Endothelial cell of umbilical vein (primary cell): ENCODE results near the gene NSD1. TPM values are rescaled to one million over a fixed set of nuclear protein-coding genes. Genes with fewer than 3 reads are reported as not detected.

Experiments used
- BruUV-seq: library from RNA; stranded (reverse); fragments of 400-500 nt; replicated peaks from 2 replicates; lab custom pipeline; 2021; lab: Mats Ljungman, UMichigan
- CTCF ChIA-PET: fragments of 300-600, 350-600 bp; sonication (Branson Sonifier 250); formaldehyde crosslinking; loops from one replicate; lab custom pipeline; 2021; ENCODE audit warnings: antibody characterized with exemption, inconsistent platforms; lab: Charles Lee
- POLR2A ChIA-PET: fragments of 300-600, 350-600 bp; sonication (Branson Sonifier 250); formaldehyde crosslinking; loops from one replicate; lab custom pipeline; 2021; ENCODE audit warnings: antibody characterized with exemption, inconsistent platforms; lab: Charles Lee
- DNase-seq: peaks from one replicate; pipeline ENCODE4 v3.0.0-alpha.2; 2011; ENCODE audit warnings: low read depth, low spot score
- FAIRE-seq: peaks from 2 replicates; lab custom pipeline; 2011; peaks lifted over from hg19 to GRCh38; lab: Jason Lieb, UNC
- H2AFZ ChIP-seq: 2 replicates; pipeline ENCODE4 v1.6.0; 2012; ENCODE audit warnings: low read depth, low read length, control low read depth, inconsistent platforms
- H3K27ac ChIP-seq: 2 replicates; pipeline ENCODE4 v1.5.1; 2011; ENCODE audit warnings: low read depth, mild to moderate bottlenecking, control low read depth, low read length, moderate library complexity; ENCODE audit not compliant: insufficient read depth
- H3K27me3 ChIP-seq, 2 experiments: 2 replicates each; pipeline versions ENCODE4 v1.6.0 to v1.6.1; 2011; ENCODE audit warnings: low read length in 2 of 2, mixed read lengths in 1 of 2; ENCODE audit not compliant: control insufficient read depth in 2 of 2, insufficient read depth in 2 of 2
- H3K36me3 ChIP-seq, 2 experiments: 2 replicates in 1 of 2; 3 replicates in 1 of 2; pipeline ENCODE4 v1.5.1; 2011; ENCODE audit warnings: low read length in 2 of 2, mild to moderate bottlenecking in 1 of 2, moderate library complexity in 1 of 2; ENCODE audit not compliant: control insufficient read depth in 2 of 2, insufficient read depth in 2 of 2; ENCODE audit errors: extremely low read depth in 1 of 2
- H3K4me1 ChIP-seq: 3 replicates; pipeline ENCODE4 v1.5.1; 2011; ENCODE audit warnings: mild to moderate bottlenecking, low read length; ENCODE audit not compliant: control insufficient read depth, insufficient read depth; ENCODE audit errors: extremely low read depth
- H3K4me2 ChIP-seq: 2 replicates; pipeline ENCODE4 v1.6.1; 2011; ENCODE audit warnings: low read length, control low read depth, mixed read lengths; ENCODE audit not compliant: insufficient read depth
- H3K4me3 ChIP-seq, 3 experiments: fragments of 200-600 bp in 1 of 3; sonication (generic), shearing (Covaris generic) in 1 of 3; replicated peaks in 1 of 3; 2 replicates each; pipeline ENCODE4 v1.5.1; 2011 to 2016; ENCODE audit warnings: control low read depth in 3 of 3, low read length in 3 of 3, mild to moderate bottlenecking in 2 of 3, inconsistent platforms in 1 of 3, low read depth in 1 of 3, moderate library complexity in 1 of 3; ENCODE audit not compliant: insufficient read depth in 1 of 3
- H3K79me2 ChIP-seq: 2 replicates; pipeline ENCODE4 v1.6.0; 2012; ENCODE audit warnings: low read length, inconsistent platforms; ENCODE audit not compliant: control insufficient read depth, insufficient read depth
- H3K9ac ChIP-seq: replicated peaks from 2 replicates; pipeline ENCODE3; 2011; ENCODE audit warnings: low read length, control low read depth; ENCODE audit not compliant: insufficient read depth; ENCODE audit errors: extremely low read depth
- H3K9me1 ChIP-seq: replicated peaks from 3 replicates; pipeline ENCODE4 v1.6.0; 2011; ENCODE audit warnings: mild to moderate bottlenecking, low read length; ENCODE audit not compliant: control insufficient read depth, insufficient read depth; ENCODE audit errors: extremely low read depth
- H3K9me3 ChIP-seq: replicated peaks from 2 replicates; pipeline ENCODE4 v1.5.1; 2012; ENCODE audit warnings: low read length, inconsistent platforms; ENCODE audit not compliant: control insufficient read depth, insufficient read depth
- H4K20me1 ChIP-seq: replicated peaks from 2 replicates; pipeline ENCODE3; 2011; ENCODE audit warnings: mild to moderate bottlenecking, low read length; ENCODE audit not compliant: control insufficient read depth, insufficient read depth; ENCODE audit errors: extremely low read depth
- CTCF ChIP-seq, 2 donors: IDR thresholded peaks; 1 replicate in 1 of 2; 2 replicates in 1 of 2; pipeline ENCODE4 v1.5.1; 2011; ENCODE audit warnings: low read length in 2 of 2, mild to moderate bottlenecking in 2 of 2, moderate library complexity in 2 of 2, control low read depth in 1 of 2, inconsistent platforms in 1 of 2, low read depth in 1 of 2; ENCODE audit not compliant: insufficient read depth in 1 of 2; ENCODE audit errors: extremely low read depth in 1 of 2
- EZH2 ChIP-seq: IDR thresholded peaks from 2 replicates; pipeline ENCODE4 v1.6.1; 2012; ENCODE audit warnings: borderline replicate concordance, low read depth, mild to moderate bottlenecking, moderate library complexity, low read length, inconsistent platforms; ENCODE audit not compliant: severe bottlenecking
- FOS ChIP-seq: IDR thresholded peaks from 2 replicates; pipeline ENCODE4 v1.6.1; 2011; ENCODE audit warnings: mild to moderate bottlenecking, low read length, moderate library complexity, borderline replicate concordance; ENCODE audit not compliant: insufficient read depth
- GATA2 ChIP-seq: IDR thresholded peaks from 2 replicates; pipeline ENCODE4 v1.7.0; 2011; ENCODE audit warnings: low read depth, mild to moderate bottlenecking, moderate library complexity, mixed read lengths, low read length; ENCODE audit not compliant: insufficient read length, insufficient read depth
- JUN ChIP-seq: IDR thresholded peaks from 2 replicates; pipeline ENCODE4 v1.6.1; 2011; ENCODE audit warnings: borderline replicate concordance, low read depth; ENCODE audit not compliant: insufficient read length, insufficient read depth
- MYC ChIP-seq: IDR thresholded peaks from one replicate; pipeline ENCODE4 v1.6.1; 2011; ENCODE audit warnings: mild to moderate bottlenecking, low read depth, low read length
- POLR2A ChIP-seq: IDR thresholded peaks from 2 replicates; pipeline ENCODE4 v1.6.1; 2012; ENCODE audit warnings: low read depth, mild to moderate bottlenecking, control low read depth, low read length
- POLR2AphosphoS5 ChIP-seq: IDR thresholded peaks from 2 replicates; pipeline ENCODE4 v1.6.1; 2012; ENCODE audit warnings: low read depth, mild to moderate bottlenecking, control low read depth, low read length, moderate library complexity; ENCODE audit not compliant: insufficient read depth
- dilution Hi-C: fragments of 300-500 bp; cut with MboI; formaldehyde crosslinking; loops from one replicate; pipeline ENCODE4 v1.15.0; 2019; ENCODE audit warnings: low sequenced_read_pairs; ENCODE audit not compliant: extremely low pct_ligation_motif_present
- intact Hi-C: fragments of 100-400 bp; cut with micrococcal nuclease; formaldehyde crosslinking; loops from one replicate; pipeline ENCODE4 v1.10.0; 2022
- polyA plus RNA-seq, 4 experiments: library from polyadenylated mRNA; depleted of rRNA in 3 of 4; stranded (reverse) in 3 of 4; unstranded in 1 of 4; fragments of >200 nt; gene quantifications; 2 replicates each; pipeline versions ENCODE4 v1.2.1 to v1.2.3, GENCODE V29; 2011 to 2012; ENCODE audit warnings: missing spikeins in 1 of 4
- total RNA-seq: library from RNA; stranded (reverse); gene quantifications from 2 replicates; pipeline ENCODE4 v1.2.3, GENCODE V29; 2021
- TF ChIP-seq, protein P1 (sequence below): IDR thresholded peaks from 2 replicates; pipeline ENCODE4 v1.6.1; 2011; ENCODE audit not compliant: insufficient read depth, insufficient read length

The NSD1 gene
- total and polyA plus RNA-seq, 2 donors (not counting 3 experiments of a cell fraction or from before 2014, with no cell fraction given): 14.4 to 90.4 TPM

GRCh38 chr5:177171961-177172360 lies 38.4 kb downstream of the NSD1 start:
- CTCF ChIA-PET: interaction anchor here (0.5 kb wide), 1 partner anchor 155 kb away, joined by 3 read pairs; no protein-coding TSS in a partner anchor
- Histone ChIP-seq H4K20me1 (no peaks in the 10 kb centered on the region), H3K27me3 (no peaks in the 10 kb centered on the region), H3K79me2 (peaks cover 59% of the 10 kb centered on the region), H3K9me3 (no peaks in the 10 kb centered on the region), H3K9ac (no peak overlapping the region), H3K27ac (no peak overlapping the region), H2AFZ (no peak overlapping the region), H3K4me2 (no peak overlapping the region), H3K9me1 (no peaks in the 10 kb centered on the region), H3K4me3 (no peak overlapping the region), H3K36me3 (peaks cover 2 to 5% of the 10 kb centered on the region in 2 experiments), H3K4me1 (no peaks in the 10 kb centered on the region)
- dilution Hi-C loops (no loop called here), intact Hi-C loops (no loop called here)
- no peak for DNase-seq
- POLR2A ChIA-PET: no interaction called here
- TF ChIP-seq, protein P1, sequence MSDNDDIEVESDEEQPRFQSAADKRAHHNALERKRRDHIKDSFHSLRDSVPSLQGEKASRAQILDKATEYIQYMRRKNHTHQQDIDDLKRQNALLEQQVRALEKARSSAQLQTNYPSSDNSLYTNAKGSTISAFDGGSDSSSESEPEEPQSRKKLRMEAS: no peak
- TF ChIP-seq FOS (no peak), MYC (no peak)
- FAIRE-seq: no peak
- BruUV-seq: no TSS peak

DNA sequence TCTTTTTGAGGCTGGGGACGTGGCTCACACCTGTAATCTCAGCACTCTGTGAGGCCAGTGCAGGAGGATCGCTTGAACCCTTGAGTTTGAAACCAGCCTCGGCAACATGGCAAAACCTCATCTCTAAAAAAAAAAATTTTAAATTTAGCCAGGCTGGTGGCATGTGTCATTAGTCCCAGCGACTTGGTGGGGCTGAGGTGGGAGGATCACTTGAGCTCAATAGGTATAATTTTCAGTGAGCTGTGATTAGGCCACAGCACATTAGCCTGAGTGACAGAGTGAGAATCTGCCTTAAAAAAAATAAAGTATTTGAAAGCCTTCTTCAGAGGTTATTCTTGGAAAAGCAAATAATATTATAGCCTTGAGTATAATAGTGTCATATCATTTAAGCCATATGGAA lies 41.8 kb downstream of the NSD1 start:
- BruUV-seq: no TSS peak
- Histone ChIP-seq H3K4me1 (no peaks in the 10 kb centered on the region), H3K9me1 (no peaks in the 10 kb centered on the region), H3K27me3 (no peaks in the 10 kb centered on the region), H3K79me2 (peaks cover 62% of the 10 kb centered on the region), H3K27ac (no peak overlapping the region), H3K9me3 (no peaks in the 10 kb centered on the region), H3K9ac (no peak overlapping the region), H2AFZ (no peak overlapping the region), H3K4me2 (no peak overlapping the region), H3K36me3 (peaks cover 0 to 2% of the 10 kb centered on the region in 2 experiments), H3K4me3 (no peak overlapping the region), H4K20me1 (no peaks in the 10 kb centered on the region)
- CTCF ChIA-PET: no interaction called here
- DNase-seq (no peak), FAIRE-seq (no peak)
- TF ChIP-seq EZH2: no peak
- no peak for TF ChIP-seq GATA2
- TF ChIP-seq, protein P1: no peak
- TF ChIP-seq POLR2A: no peak
- TF ChIP-seq CTCF (IDR thresholded peaks at IDR 0.05; ENCODE audit: extremely low read depth in 1 of 2, insufficient read depth in 1 of 2, low read depth in 1 of 2, low read length in 2 of 2): no peak
- TF ChIP-seq FOS: no peak
- no peak for TF ChIP-seq POLR2AphosphoS5
- no peak for TF ChIP-seq MYC
- no peak for TF ChIP-seq JUN
- POLR2A ChIA-PET: no interaction called here
- intact Hi-C loops (no loop called here), dilution Hi-C loops (no loop called here)
